ENCODE measurements around the gene AMN.
"Not testable (repeated sequence)": the region's sequence is repeated elsewhere in the genome, so short reads cannot be mapped to it uniquely, and the experiment has no call there.

The AMN gene

DNA sequence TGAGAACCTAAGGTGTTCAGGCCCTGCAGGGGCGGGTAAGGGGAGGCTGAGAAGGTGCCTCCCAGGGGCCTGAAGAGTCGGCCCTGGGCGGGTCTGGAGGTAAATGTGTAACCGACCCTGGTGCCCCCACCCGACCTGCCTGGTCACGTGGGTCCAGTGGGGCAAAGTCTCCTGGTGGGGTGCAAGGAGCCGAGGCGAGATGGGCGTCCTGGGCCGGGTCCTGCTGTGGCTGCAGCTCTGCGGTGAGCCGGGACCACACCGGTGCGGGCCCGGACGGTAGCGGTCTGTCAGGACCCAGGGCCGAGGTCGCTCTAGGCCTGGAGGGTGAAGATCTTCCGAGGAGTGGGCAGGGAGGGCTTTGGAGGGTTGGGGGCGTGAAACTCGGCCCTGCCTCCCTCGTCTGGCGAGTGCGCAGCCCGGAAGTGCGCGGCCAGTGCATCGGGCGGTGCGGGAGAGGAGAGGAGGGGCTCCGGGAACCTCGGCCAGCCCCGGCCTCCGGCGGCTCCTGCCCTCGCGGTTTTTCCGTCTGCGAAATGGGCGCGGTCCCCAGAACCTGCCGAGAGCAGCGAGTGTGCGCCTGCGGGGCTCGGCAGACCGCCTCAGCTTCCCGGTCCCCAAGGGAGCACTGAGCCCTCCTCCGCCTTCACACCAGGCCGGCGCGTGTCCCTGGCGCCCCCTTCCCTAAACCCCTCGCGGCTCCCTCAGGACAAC is at the start of gene AMN:
Gene AMN, plus strand, starts transcription at position 174 of the 711 bp plus-strand sequence. Its CDS starts 26 bp downstream, at position 200.
- DNase-seq, result no peak

DNA sequence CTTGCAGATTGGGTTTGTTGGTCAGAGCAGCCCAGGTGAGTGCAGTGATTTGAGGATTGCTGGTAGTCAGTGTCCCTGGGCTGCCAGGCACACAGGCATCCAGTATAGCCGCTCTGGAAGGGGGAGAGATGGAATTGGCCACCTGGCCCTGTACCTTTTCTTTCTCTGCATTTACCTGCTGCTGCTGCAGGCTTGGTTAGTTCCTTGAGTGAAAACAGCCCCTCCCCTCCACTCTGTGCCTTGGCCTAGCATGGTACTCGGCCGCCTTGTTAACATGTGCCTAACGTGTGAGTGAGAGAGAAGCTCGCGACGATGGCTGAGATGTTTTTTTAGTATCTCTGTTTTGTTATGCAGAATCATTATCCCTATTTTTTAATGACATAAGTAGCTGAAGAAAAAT is 49.3 kb upstream of the AMN start:
- DNase-seq, result no peak

DNA sequence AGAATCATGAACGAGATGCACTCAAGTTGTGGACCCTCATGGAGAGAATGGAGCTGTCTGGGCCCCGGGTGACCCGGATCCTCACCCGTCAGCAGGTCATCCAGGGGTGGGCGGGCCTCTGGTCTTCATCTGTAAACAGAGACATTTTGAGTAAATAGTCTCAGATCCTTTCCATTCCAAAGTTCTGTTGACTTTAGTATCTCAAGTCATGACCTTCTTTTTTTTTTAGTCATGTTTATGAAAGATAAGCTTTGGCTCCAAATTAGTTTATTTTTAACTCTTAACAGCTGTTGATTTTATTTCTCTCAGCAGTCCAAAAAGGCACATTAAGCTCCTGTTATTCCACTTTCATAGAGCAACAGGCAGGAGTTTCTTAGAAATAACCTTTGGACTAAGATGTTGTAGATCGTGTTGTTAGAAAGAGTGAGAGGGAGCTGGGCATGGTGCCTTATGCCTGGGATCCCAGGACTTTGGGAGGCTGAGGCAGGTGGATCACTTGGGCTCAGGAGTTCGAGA is 48.9 kb upstream of the AMN start:
- no peak for DNase-seq

DNA sequence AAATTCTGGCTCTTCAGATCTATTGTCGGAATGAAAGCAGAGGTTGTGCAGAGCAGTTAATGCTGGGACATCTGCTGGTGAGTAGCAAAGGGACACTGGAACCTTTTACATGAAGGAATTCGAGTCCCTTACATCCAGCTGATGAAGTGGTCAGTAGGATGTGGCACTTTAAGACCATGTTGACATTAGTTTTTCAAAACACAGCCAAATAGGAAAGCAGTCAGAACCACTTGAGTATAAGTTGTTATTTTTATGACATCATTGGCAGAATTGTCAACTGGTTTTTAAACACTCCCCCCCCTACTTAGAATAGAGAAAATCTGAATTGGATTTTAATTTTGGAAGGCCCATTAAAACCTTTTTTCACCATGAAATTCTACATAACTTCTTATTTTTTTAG is 46.8 kb upstream of the AMN start:
- DNase-seq, result no peak

DNA sequence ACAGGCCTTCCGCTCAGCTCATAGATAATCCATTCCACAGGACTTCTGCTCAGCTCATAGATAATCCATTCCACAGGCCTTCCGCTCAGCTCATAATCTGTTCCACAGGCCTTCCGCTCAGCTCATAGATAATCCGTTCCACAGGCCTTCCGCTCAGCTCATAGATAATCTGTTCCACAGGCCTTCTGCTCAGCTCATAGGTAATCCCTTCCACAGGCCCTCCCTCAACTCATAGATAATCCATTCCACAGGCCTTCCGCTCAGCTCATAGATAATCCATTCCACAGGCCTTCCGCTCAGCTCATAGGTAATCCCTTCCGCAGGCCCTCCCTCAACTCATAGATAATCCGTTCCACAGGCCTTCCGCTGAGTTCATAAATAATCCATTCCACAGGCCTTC is 45.0 kb upstream of the AMN start:
- not testable (repeated sequence) for DNase-seq

DNA sequence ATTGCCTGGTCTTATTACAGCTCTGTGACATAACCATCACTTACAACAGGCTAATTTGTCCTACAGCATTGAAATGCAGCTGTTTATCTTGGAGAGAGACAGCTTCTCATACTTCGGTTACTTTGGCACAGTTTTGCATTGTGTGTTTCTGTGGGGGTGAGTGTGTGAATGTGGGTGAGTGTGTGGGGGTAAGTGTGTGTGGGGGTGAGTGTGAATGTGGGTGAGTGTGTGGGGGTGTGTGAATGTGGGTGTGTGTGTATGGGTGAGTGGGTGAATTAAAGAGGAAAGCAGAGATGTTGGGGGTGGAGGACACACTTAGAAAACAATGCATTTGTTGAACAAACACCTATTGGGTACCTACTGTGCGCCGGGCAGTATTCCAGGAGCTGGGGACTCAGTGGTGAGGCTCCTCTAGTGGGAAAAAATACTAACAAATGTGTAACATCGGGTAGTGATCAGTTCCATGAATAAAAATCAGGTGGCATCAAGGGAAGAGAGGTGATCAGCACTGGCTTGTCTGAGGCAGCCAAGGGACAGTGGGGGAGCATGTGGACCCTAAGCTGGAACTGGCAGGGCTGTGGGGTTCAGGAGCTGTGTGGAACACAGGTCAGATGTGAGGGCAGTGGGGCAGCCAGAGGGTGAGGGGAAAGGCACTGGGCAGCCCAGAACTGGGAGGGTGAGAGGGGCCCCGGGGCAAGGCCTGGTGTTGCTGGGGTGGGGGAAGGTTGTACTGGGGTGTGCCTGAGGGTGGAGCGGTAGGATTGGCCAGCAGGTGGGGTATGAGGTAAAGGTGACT is 44.1 kb upstream of the AMN start:
- no peak for DNase-seq

DNA sequence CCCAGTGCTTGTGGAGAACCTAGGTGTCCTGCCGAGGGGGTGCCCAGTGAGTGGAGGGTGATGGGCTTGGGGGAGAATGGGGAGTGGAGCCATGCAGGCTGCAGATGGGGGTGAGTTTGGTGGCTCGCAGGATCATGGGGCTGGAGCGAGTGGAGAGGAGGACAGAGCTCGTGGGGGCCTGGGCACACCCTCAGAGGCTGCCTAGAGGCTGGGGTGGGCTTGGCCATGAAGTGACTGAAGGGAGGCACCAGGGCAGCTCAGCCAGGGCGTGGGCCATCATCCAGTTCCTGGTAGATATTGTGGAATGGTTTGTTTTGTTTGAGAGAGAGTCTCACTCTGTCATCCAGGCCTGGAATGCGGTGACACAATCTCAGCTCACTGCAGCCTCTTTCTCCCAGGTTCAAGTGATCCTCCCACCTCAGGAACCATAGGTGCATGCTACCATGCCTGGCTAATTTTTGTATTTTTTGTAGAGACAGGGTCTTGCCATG is 43.4 kb upstream of the AMN start:
- DNase-seq, result no peak

DNA sequence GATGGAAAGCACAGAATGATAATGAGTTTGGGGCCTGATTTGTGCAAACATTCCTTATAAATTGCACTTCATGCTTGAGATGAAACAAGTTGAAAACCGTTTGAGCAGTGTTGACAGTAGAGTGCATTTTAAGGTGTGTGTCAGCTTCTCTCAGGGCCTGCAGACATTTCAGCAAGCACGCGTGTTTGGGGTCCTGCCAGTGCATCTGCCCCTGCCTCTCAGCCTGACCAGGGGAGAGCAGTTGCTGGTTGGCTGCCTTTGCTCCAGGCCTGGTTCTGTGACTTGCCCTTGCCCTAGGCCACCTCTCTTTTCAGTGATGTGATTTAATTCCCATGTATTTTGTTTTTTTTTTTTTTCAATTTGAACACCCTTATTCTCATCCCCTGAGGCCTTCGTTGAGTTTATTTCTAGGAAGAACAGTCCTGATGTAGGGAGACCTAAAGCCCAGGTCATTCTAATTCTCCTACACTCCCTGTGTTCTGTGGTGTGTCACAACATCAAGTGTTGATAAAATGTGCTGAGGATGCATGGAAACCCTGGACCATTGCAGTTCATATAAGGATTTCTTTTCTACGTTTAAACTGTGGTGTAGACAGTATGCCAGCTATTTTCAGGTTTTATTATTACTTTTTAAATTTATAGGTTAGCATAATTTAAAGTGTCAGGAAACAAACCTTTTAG is 40.1 kb upstream of the AMN start:
- DNase-seq, result no peak

DNA sequence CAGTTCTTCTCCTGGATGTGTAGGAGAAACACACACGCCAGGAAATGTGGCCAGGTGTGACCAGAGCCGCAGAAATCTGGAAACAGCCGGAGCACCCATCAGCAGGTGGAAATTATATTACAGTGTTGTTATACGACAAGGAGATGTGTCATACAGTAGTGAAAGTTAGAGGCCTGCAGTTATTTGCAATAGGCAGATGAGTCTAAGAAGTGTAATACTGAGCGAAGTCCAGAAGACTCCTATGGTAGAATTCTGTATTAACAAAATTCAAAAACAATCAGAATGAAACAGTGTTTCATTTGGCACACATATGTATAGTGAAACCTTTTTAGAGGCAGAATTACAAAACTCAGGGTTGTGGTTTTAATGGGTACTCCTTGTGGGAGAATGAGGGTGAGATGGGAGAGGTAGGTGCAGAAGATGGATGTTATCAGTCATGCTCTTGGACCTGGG is 39.3 kb upstream of the AMN start:
- DNase-seq, result no peak

DNA sequence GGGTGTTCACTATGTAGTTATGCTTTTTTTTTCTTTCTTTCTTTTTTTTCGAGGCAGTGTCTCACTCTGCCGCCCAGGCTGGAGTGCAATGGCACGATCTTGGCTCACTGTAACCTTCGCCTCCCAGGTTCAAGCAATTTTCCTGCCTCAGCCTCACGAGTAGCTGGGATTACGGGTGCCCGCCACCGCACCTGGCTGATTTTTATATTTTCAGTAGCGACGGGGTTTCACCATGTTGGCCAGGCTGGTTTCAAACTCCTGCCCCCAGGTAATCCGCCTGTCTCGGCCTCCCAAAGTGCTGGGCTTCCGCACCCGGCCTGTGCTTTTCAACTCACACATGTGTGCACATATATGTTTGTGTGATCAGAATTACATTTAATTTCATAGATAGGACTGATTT is 38.9 kb upstream of the AMN start:
- DNase-seq, result no peak

DNA sequence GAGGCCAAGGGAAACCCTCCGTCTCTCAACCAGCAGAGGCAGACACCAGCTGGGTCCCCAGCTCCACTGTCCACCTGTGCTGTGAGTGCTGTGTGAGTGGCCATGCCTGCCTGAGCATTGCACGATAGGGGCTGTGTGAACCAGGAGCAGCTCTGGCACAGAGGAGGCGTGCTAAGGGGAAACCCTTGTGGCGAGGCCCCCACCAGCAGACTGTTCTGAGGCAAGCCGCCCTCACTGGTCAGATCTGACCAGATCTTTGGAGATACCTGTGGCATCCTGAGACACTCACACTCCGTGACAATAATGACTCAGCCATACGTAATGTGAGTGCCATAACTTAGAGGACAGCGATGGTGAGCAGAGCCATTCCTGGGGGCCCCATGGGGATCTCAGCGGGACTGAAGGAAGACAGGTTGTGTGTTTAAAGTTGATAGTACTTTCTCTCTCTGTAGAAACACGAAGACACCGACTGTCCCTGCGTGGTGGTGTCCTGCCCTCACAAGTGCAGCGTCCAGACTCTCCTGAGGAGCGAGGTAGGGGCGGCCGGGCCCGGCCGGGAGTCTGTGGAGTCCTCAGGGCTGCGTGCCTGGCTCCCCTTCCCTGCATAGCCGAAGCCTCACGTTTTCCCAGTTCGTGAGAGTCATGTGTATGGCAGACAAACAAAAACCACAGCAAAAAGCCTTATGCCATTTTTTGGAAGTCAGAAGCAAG is 36.6 kb upstream of the AMN start:
- no peak for DNase-seq

DNA sequence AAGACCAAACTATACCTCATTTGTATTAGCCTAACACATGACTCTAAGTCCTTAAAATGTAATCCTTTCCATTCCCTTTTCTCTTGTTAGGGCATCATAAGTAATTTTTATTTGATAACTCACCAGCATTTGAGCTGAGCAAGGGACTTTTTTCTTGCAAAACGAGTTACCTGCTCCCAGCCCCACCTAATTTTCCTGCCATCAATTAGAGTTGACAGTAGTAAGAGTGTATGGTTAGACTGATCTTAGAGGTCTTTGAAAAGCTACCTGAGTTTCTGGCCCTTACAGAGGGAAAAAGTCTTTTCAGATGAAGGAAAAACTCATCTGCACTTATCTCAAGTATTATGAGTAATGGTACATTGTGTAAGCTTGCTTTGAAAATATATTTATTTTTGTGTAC is 33.7 kb upstream of the AMN start:
- DNase-seq, result no peak

DNA sequence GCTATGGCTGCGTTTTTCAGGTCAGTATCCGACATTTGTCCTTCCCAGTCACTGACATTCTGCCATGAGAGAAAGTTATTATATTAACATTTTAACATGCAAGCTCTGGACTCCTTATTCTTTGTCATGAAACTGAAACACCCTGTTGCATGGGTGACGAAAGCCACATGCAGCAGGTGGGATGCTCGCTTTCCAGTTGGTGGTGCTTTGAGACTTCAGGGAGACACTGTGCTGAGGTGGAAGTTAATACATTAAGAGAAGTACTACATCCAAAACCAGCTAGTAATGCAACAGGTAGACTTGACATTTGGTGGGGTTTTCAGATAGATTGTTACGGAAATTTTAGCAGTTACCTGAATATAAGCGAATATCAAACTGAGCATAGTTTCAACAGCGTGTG is 32.8 kb upstream of the AMN start:
- DNase-seq, result no peak

DNA sequence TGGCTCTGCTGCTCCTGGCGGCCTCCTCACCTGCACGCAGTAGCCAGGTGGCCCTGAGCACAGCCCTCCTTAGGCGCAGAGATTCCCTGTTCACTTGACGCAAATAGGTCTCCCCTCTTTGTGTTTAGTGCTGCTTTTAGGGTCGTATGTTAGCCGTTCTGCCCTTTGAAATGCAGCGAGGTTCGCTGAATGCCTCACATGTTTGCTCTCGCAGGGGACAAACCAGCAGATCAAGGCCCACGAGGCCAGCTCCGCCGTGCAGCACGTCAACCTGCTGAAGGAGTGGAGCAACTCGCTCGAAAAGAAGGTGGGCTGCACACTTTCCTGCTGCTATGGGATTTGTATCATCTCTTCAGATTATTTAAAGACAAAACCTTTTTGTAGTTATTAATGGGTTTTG is 31.4 kb upstream of the AMN start:
- DNase-seq, result no peak

DNA sequence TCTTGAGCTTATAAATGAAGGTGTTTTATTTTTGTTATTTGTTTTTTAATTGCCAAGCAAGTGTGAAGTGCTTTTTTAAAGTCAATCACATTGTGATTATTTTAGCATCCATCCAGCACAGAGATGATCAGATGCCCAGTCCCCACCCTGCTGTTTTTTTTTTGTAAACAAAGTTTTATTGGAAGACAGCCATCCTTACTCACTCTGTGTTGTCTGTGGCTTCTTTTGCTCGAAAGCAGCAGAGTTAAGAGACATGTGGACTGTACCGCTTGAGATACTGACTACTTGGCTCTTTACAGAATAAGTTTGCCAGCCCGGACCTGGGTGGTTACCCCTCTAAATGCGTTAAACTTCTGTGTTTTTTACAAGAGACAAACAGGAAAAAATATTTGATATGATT is 30.9 kb upstream of the AMN start:
- no peak for DNase-seq

DNA sequence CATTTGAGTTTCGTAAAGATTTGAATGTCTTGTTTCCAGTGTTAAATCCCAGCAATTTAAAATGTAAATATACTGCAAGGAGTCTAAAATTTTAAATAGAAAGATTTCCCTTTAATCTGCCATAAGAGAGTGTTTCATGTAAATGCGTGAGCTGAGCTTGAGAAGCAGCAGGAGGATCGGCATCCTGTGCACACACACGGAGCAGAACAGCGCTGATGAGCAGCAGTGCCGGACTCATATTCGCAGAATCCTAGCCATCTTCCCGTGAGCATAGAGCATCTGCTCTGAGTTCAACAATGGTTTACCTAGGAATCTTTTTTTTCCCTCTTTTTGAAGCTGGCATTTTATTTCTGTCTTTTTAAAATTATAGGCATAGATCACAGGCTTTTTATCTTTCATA is 29.8 kb upstream of the AMN start:
- no peak for DNase-seq

DNA sequence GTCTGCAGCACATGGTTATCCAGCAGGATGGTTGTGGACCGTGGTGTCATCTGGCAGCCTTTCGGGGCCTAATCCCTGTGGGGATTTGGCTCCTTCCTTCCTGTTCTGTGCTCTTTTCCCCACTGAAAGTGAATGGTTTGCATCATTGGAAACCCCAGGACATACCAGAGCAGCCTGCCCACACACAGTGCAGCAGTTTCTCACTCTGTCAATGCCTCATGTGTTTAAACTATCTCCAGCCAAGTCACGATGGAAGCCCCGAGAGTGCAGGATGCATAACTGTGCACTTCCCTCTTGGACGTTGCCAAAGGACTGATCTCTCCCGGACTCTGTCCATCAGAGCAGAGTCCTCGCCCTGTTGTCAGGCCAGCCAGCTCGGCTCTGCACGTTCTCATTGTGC is 29.0 kb upstream of the AMN start:
- no peak for DNase-seq

DNA sequence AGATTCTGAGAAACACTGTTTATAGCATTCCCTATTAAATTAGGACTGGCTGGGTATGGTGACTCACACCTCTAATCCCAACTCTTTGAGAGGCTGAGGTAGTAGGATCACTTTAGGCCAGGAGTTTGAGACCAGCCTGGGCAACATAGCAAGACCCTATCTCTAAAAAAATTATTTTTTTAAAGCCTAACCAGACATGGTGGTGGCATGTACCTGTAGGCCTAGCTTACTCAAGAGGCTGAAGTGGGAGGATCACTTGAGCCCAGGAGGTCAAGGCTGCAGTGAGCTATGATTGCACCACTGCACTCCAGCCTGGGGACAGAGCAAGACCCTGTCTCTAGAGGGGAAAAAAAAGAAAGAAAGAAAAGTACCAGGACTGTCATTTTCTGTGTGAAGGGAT is 25.7 kb upstream of the AMN start:
- not testable (repeated sequence) for DNase-seq

DNA sequence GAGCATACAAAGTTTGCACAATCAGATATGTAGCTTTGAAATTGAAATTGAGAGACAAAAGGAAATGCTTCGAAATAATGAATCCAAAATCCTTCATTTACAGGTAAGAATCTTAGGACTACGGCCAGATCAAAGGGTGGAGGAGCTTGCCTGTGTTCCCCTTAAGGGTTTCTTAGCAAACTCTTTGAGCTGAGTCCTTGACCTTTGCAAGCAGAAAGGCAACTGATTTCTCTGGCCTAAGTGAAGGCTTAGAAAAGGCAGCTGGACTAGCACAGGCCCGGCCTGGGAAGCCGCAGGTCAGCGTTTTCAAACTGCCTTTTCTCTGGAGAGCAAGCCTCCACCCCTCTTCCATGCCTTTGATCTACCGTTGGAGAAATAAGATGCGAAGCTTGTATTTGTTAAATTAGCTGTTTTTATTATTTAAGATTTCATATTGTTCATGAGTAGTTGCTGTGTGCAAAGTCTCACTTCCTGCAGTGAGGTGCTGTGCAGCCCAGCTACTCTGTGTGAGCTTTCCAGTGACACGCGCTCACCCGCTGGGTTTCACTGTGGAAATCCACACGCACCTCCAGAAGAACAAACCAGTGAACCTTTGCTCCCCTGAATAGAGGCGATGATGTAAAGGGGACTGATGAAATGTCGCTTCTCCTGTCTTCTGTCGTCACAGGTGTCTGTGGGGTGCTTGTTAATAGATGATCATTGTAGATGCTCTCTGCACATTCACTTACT is 25.0 kb upstream of the AMN start:
- no peak for DNase-seq

DNA sequence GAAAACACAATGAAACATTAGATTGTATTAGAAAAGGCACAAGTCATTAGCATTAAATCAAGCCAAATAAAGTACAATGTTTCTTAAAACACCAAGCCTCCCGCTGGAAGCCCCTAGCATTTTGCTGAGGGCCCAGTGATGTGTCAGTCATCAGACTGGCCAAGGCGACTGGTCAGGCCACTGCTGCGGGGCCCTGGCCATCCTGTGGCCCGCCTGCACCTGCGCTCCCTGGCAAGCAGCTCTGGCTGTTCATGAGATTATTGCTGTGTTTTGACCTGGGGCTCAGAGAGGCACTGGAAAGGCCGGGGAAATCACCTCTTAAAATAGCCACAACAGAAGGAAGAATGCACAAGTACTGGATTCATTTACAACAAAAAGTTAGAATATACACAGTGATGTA is 24.2 kb upstream of the AMN start:
- DNase-seq, result no peak

DNA sequence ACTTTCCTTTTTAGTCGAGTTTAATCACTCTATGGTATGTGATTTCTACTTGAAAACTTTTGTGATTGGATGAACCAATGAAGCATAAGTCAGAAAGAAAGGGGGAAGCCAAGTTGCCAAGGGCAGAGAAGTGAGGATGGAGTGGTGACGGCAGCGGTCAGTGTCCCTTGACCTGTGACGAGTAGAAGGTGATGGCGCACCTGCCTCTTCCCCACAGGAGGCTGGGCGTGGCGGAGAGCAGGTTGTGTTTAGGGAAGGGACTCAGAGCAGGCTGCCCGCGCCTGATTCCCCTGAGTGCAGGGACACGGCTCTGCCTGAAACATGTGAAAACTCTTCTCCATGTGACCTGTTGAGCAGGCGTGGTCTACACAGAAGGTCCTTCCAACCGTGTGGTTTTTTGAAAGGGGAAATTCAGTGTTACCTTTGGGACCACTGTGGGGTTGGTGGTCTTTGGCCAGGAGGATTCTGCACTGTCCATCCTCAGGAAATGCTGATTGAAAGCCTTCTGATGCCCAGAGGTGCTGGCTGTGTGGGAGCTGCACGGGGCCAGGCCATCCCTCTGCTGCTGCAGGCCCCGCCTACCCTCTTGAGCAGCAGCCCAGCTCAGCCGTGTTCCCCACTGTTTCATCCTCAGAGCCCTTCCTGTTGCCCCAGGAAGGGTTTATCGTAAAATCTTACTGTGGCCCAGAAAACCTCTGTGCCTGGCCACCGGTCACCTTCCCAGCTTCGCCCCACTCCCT is 23.5 kb upstream of the AMN start:
- no peak for DNase-seq
